GM12878 (cell line): ENCODE data around the gene DSE. TPM values are rescaled to one million over a fixed set of nuclear protein-coding genes. Genes with fewer than 3 reads are reported as not detected.

ENCODE experiments used
- BCLAF1 ChIP-seq: fragments of 450-650 bp; IDR thresholded peaks from 2 replicates; pipeline ENCODE4 v1.6.1; 2017; ENCODE audit warnings: antibody characterized with exemption, mild to moderate bottlenecking, moderate library complexity
- BMI1 ChIP-seq: fragments of 450-650 bp; IDR thresholded peaks from 2 replicates; pipeline ENCODE4 v1.6.1; 2016; ENCODE audit warnings: mild to moderate bottlenecking, moderate library complexity, borderline replicate concordance
- EZH2 ChIP-seq: IDR thresholded peaks from 2 replicates; pipeline ENCODE4 v1.6.1; 2012; ENCODE audit warnings: low read depth, mild to moderate bottlenecking, control low read depth, inconsistent platforms, low read length, borderline replicate concordance; ENCODE audit not compliant: control insufficient read depth
- HDAC6 ChIP-seq: fragments of 200-600 bp; sonication (generic); IDR thresholded peaks from one replicate; pipeline ENCODE4 v1.8.0; 2017; ENCODE audit warnings: antibody characterized with exemption; ENCODE audit not compliant: unreplicated experiment
- KAT2A ChIP-seq: conservative IDR thresholded peaks from 2 replicates; pipeline ENCODE4 v1.6.1; 2011; ENCODE audit warnings: low read depth, low read length; ENCODE audit not compliant: control insufficient read depth
- MEF2A ChIP-seq: IDR thresholded peaks from 2 replicates; pipeline ENCODE4 v1.6.1; 2011; ENCODE audit warnings: low read depth, mild to moderate bottlenecking, low read length, moderate library complexity; ENCODE audit not compliant: insufficient read depth
- RELA ChIP-seq: fragments of 450-650 bp; IDR thresholded peaks from 2 replicates; pipeline ENCODE4 v1.8.0; 2014; ENCODE audit warnings: borderline replicate concordance; ENCODE audit not compliant: partially characterized antibody
- polyA plus RNA-seq, 11 experiments: library from polyadenylated mRNA; depleted of rRNA in 4 of 11; unstranded in 6 of 11; stranded (reverse) in 5 of 11; fragments of >200 nt; fragmentation: Nextera tagmentation in 4 of 11; fragmentation: Illumina TruSeq in 1 of 11; extraction: Ambion mirVana in 4 of 11; extraction: Trizol in 1 of 11; gene quantifications; 1 replicate in 1 of 11; 2 replicates in 10 of 11; pipeline versions ENCODE4 v1.2.1 to v1.2.3, GENCODE V29; 2011 to 2016; ENCODE audit warnings: inconsistent platforms in 2 of 11, missing spikeins in 2 of 11, low read depth in 1 of 11
- total RNA-seq, 4 experiments: library from RNA; depleted of rRNA in 3 of 4; stranded (reverse); fragments of >200 nt in 3 of 4; fragmentation: Illumina TruSeq in 1 of 4; extraction: Trizol in 1 of 4; gene quantifications; 2 replicates each; pipeline versions ENCODE4 v1.2.1 to v1.2.3, GENCODE V29; 2013 to 2021
- TF ChIP-seq, protein P1 (sequence below): IDR thresholded peaks from 2 replicates; pipeline ENCODE4 v1.6.1; 2011; ENCODE audit warnings: mild to moderate bottlenecking, low read depth, low read length, moderate library complexity; ENCODE audit not compliant: insufficient replicate concordance

The DSE gene
- total and polyA plus RNA-seq, 10 of the 15 experiments (the other 5 are each of a cell fraction or from before 2014, with no cell fraction given): 12.6 to 76.4 (median 43.0) TPM

DNA sequence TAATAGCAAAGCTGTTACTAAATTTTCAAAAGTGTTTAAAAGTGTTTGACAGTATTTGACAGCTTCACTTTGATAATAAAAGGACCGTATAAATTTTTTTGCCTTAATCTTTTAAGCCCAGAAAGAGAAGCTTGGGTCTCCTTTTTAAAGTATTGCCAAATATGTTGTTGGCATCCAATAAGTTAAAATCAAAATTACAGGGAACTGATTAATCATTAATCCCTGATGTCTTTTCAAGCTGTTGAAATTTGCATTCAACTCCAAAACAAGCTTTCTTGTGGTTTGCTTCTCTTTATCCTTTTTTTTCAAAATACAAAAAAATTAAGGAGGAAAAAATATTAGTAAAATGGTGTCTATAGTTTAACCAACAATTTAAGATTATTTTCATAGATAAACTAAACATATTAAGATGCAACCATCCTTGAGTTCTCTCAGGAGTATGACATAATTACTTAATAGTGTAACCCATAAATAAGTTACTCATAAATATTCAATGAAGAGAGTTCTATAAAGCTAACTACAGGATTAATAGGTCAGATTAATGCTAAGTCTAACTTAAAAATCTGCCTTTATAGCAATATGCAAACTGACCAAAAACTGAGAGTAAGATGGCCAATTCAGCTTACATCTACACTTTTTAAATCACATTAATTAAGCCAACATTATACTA lies 63.4 kb downstream of the DSE start (continued):
- TF ChIP-seq, protein P1, sequence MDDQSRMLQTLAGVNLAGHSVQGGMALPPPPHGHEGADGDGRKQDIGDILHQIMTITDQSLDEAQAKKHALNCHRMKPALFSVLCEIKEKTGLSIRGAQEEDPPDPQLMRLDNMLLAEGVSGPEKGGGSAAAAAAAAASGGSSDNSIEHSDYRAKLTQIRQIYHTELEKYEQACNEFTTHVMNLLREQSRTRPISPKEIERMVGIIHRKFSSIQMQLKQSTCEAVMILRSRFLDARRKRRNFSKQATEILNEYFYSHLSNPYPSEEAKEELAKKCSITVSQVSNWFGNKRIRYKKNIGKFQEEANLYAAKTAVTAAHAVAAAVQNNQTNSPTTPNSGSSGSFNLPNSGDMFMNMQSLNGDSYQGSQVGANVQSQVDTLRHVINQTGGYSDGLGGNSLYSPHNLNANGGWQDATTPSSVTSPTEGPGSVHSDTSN: no peak
- TF ChIP-seq RELA (no peak), MEF2A (no peak), HDAC6 (no peak), BCLAF1 (no peak), BMI1 (no peak), KAT2A (no peak), EZH2 (no peak)
